ENCODE data around the gene MUC5B.
A peak's percentile ranks its signal among the peaks of the same experiment; 100 is the strongest.

DNA sequence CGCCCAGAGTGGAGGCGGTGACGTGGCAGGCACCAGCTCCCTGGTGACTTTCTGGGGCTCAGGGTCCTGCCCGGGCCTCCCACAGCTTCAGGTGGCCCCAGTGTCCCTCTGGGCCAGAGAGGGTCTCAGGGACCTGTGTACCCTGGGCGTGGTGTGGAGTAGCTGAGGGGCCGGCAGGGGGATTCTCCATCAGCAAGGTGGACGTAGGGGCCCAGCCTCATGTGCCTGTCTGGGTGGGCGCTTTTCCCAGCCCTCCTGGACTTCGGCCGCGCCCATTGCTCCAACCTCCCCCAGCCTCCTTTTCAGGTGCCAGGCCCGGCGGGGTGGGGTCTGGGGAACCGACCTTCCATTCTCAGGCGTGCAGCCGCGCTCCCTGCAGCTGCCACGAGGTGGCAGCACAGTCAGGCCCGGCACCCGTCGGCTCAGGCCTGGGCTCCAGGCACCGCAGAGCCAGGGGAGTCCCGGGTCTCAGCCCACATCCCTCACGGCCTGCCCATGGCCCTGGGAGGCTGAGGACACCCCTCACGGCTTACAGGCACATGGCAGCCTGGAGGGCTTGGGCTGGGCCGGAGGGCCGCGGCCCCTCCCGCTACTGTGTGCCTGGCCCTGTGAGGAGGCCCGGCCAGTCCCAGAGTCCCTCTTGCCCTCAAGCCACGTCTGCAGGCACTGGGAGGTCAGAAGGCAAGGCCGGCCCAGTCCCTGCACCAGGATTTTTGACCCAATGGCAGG is 19.9 kb upstream of the MUC5B start:
- TF ChIP-seq, protein P1, sequence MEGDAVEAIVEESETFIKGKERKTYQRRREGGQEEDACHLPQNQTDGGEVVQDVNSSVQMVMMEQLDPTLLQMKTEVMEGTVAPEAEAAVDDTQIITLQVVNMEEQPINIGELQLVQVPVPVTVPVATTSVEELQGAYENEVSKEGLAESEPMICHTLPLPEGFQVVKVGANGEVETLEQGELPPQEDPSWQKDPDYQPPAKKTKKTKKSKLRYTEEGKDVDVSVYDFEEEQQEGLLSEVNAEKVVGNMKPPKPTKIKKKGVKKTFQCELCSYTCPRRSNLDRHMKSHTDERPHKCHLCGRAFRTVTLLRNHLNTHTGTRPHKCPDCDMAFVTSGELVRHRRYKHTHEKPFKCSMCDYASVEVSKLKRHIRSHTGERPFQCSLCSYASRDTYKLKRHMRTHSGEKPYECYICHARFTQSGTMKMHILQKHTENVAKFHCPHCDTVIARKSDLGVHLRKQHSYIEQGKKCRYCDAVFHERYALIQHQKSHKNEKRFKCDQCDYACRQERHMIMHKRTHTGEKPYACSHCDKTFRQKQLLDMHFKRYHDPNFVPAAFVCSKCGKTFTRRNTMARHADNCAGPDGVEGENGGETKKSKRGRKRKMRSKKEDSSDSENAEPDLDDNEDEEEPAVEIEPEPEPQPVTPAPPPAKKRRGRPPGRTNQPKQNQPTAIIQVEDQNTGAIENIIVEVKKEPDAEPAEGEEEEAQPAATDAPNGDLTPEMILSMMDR (conservative IDR thresholded peaks at IDR 0.05 in 1 of 2, IDR thresholded peaks at IDR 0.05 in 1 of 2; ENCODE audit: low read depth in 1 of 2, low read length in 2 of 2): peak; percentile 69 to 71
- TF ChIP-seq EZH2 (IDR thresholded peaks at IDR 0.05; ENCODE audit: low read length, missing control alignments): no peak
